Liver (tissue), 3 donors: ENCODE results near the gene FAM13C.
A peak's percentile ranks its signal among the peaks of the same experiment; 100 is the strongest.

ENCODE experiments used
- SP1 ChIP-seq: IDR thresholded peaks from 2 replicates; pipeline ENCODE4 v1.6.1; 2018; ENCODE audit warnings: antibody characterized with exemption, mild to moderate bottlenecking
- TF ChIP-seq, protein P1 (sequence below): IDR thresholded peaks from 2 replicates; pipeline ENCODE4 v1.6.1; 2016; ENCODE audit warnings: antibody characterized with exemption
- TF ChIP-seq, protein P2 (sequence below): fragments of 150-350 bp; IDR thresholded peaks from 2 replicates; pipeline ENCODE4 v1.5.1; 2017; ENCODE audit warnings: improper control_type of control experiment, low read depth, low read length; ENCODE audit not compliant: missing input control
- TF ChIP-seq, protein P3 (sequence below): IDR thresholded peaks from 2 replicates; pipeline ENCODE4 v1.6.1; 2016; ENCODE audit warnings: antibody characterized with exemption, mild to moderate bottlenecking
- TF ChIP-seq, protein P4 (sequence below): IDR thresholded peaks from 2 replicates; pipeline ENCODE4 v1.6.1; 2016; ENCODE audit warnings: antibody characterized with exemption
- donor health status: healthy.
- donor health status: healthy.

DNA sequence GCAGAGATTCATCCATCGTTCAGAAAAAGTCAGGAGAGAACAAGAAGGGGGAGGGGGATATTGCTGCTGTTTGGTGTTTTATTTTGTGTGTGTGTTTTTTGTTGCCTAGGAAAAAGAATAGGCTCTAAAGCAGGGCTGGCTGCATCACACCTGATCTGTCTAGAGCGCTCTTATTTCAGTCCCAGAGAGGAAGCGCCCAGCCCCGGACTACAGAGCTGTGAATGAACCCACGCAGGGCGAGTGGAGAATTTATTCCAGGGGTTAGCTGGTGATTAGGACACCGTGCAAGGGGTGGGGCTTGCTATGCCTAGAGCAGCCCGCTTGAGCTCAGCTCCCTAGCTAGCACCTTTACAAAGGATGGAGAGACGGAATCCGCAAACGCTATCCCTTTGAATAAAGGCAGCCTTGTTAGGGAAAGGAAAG is 621 bp upstream of the FAM13C start:
- TF ChIP-seq, protein P1, sequence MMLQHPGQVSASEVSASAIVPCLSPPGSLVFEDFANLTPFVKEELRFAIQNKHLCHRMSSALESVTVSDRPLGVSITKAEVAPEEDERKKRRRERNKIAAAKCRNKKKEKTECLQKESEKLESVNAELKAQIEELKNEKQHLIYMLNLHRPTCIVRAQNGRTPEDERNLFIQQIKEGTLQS: no peak
- peak; percentile 13 for TF ChIP-seq SP1
- TF ChIP-seq, protein P2, sequence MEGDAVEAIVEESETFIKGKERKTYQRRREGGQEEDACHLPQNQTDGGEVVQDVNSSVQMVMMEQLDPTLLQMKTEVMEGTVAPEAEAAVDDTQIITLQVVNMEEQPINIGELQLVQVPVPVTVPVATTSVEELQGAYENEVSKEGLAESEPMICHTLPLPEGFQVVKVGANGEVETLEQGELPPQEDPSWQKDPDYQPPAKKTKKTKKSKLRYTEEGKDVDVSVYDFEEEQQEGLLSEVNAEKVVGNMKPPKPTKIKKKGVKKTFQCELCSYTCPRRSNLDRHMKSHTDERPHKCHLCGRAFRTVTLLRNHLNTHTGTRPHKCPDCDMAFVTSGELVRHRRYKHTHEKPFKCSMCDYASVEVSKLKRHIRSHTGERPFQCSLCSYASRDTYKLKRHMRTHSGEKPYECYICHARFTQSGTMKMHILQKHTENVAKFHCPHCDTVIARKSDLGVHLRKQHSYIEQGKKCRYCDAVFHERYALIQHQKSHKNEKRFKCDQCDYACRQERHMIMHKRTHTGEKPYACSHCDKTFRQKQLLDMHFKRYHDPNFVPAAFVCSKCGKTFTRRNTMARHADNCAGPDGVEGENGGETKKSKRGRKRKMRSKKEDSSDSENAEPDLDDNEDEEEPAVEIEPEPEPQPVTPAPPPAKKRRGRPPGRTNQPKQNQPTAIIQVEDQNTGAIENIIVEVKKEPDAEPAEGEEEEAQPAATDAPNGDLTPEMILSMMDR: no peak
- TF ChIP-seq, protein P3, sequence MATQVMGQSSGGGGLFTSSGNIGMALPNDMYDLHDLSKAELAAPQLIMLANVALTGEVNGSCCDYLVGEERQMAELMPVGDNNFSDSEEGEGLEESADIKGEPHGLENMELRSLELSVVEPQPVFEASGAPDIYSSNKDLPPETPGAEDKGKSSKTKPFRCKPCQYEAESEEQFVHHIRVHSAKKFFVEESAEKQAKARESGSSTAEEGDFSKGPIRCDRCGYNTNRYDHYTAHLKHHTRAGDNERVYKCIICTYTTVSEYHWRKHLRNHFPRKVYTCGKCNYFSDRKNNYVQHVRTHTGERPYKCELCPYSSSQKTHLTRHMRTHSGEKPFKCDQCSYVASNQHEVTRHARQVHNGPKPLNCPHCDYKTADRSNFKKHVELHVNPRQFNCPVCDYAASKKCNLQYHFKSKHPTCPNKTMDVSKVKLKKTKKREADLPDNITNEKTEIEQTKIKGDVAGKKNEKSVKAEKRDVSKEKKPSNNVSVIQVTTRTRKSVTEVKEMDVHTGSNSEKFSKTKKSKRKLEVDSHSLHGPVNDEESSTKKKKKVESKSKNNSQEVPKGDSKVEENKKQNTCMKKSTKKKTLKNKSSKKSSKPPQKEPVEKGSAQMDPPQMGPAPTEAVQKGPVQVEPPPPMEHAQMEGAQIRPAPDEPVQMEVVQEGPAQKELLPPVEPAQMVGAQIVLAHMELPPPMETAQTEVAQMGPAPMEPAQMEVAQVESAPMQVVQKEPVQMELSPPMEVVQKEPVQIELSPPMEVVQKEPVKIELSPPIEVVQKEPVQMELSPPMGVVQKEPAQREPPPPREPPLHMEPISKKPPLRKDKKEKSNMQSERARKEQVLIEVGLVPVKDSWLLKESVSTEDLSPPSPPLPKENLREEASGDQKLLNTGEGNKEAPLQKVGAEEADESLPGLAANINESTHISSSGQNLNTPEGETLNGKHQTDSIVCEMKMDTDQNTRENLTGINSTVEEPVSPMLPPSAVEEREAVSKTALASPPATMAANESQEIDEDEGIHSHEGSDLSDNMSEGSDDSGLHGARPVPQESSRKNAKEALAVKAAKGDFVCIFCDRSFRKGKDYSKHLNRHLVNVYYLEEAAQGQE: peak; percentile 35
- TF ChIP-seq, protein P4, sequence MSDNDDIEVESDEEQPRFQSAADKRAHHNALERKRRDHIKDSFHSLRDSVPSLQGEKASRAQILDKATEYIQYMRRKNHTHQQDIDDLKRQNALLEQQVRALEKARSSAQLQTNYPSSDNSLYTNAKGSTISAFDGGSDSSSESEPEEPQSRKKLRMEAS: no peak
